ENCODE results near the gene PWWP2A. TPM values are rescaled to one million over a fixed set of nuclear protein-coding genes. Genes with fewer than 3 reads are reported as not detected.

The PWWP2A gene
- total RNA-seq, 4 donors from 2014 or later = 18.3 to 34.7 (median 28.8) TPM

DNA sequence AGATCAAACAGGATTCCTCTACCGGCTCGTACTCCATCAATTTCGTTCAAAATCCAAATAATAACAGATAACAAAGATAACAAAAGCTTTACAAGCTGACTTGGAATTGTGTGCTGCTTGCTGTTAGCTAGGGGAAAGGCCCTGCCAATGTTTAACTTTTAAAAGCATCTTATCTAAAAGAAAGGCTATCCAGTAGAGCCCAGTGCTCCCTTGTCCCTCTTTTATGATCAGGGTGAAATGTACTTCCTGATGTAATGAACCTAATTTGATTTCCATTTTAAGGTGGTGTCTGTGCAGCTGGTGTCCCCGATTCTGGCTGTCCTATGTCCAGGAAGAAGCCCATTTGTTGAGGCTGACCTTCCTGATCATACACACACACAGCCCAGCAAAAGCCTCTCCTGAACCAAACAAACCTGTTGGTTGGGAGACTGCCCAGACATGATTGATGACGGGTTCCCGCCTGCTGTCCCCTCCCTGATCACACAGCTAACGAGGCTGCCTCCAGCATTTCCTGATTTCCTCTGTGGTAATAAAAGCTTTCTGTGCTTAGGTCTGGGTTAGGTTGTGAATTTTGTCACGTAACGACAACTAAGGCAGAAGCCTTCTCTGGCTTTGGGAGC is 54.1 kb downstream of the PWWP2A start:
- 60 to 64% methylated on average over 2 to 6 of the region's 9 CpGs for WGBS, 2 donors (ENCODE audit: low coverage in 1 of 2)
- H3K27me3 ChIP-seq = no peaks in the 10 kb centered on the region
- H3K9me3 ChIP-seq = no peaks in the 10 kb centered on the region
- H3K4me3 ChIP-seq = no peak overlapping the region
- H3K27ac ChIP-seq = no peak overlapping the region
- H3K4me1 ChIP-seq = peaks cover 0 to 8% (median 0%) of the 10 kb centered on the region in 3 donors
- TF ChIP-seq POLR2AphosphoS5 (IDR thresholded peaks at IDR 0.05) (no peak), CTCF (IDR thresholded peaks at IDR 0.05) (no peak), POLR2A (IDR thresholded peaks at IDR 0.05) (no peak), EP300 (IDR thresholded peaks at IDR 0.05) (no peak)
- H3K36me3 ChIP-seq = peaks cover 0 to 88% of the 10 kb centered on the region in 2 donors
- no peak for ATAC-seq

DNA sequence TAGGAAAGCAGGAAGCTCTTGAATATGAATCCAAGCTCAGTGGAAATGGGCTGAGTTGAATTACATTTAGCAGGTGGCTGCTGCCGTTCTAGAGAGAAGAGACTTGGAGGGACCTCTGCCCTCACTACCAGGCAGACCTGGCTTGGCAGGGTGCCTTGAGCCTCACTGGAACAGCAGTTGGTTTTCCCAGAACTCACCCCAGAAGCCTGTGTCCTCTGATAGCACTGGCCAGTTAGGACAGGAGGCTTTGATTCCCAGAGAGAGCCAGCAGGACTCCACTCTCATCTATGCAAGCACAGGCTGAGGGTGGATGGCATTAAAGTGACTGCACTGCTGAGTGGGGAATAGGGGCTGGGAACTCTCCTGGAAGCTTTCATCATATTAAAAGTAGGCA is 54.8 kb downstream of the PWWP2A start:
- no peaks in the 10 kb centered on the region for H3K9me3 ChIP-seq
- H3K4me1 ChIP-seq = peaks cover 0 to 8% (median 0%) of the 10 kb centered on the region in 3 donors
- no peak overlapping the region for H3K4me3 ChIP-seq
- TF ChIP-seq CTCF (IDR thresholded peaks at IDR 0.05) = no peak
- no peak for TF ChIP-seq EP300 (IDR thresholded peaks at IDR 0.05)
- no peaks in the 10 kb centered on the region for H3K27me3 ChIP-seq
- peaks cover 0 to 93% of the 10 kb centered on the region in 2 donors for H3K36me3 ChIP-seq
- no peak overlapping the region for H3K27ac ChIP-seq
- 50% methylated on average over 1 of the region's 1 CpG; no CpG with 5 or more reads in 1 of the 2 donors for WGBS, 2 donors (ENCODE audit: low coverage in 1 of 2)
- no peak for ATAC-seq

GRCh38 chr5:160061770-160062169 is 57.5 kb downstream of the PWWP2A start:
- peaks cover 0 to 8% (median 0%) of the 10 kb centered on the region in 3 donors for H3K4me1 ChIP-seq
- 76 to 86% methylated on average over 2 of the region's 3 CpGs for WGBS, 2 donors (ENCODE audit: low coverage in 1 of 2)
- H3K9me3 ChIP-seq = no peaks in the 10 kb centered on the region
- no peak overlapping the region for H3K4me3 ChIP-seq
- TF ChIP-seq POLR2A (IDR thresholded peaks at IDR 0.05) (no peak), EP300 (IDR thresholded peaks at IDR 0.05) (no peak), CTCF (IDR thresholded peaks at IDR 0.05) (no peak), POLR2AphosphoS5 (IDR thresholded peaks at IDR 0.05) (no peak)
- no peaks in the 10 kb centered on the region for H3K27me3 ChIP-seq
- H3K27ac ChIP-seq = no peak overlapping the region
- peaks cover 0 to 97% of the 10 kb centered on the region in 2 donors for H3K36me3 ChIP-seq
- ATAC-seq = no peak

DNA sequence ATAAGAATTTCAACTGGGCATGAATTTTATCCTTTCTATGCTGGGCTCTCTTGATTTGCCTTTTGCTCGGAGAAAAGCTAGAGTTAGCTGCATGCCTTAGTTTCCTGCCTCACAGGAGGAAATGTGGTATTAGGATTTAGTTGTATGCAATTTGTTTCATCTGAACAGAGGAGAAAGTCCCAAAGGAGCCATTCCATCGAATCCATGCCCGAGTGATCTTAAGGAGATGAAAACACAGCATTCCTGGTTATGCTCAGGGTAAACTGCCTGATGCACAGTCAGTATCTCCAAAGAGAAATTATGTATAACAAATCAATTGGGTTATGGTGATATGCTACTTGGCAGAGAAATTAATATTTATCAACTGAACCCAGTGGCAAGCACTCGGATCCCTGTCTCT is 59.2 kb downstream of the PWWP2A start:
- Histone ChIP-seq H3K9me3 (no peaks in the 10 kb centered on the region), H3K36me3 (peaks cover 0 to 97% of the 10 kb centered on the region in 2 donors), H3K27me3 (no peaks in the 10 kb centered on the region), H3K4me3 (no peak overlapping the region), H3K27ac (no peak overlapping the region), H3K4me1 (peaks cover 0 to 8% (median 0%) of the 10 kb centered on the region in 3 donors)
- no peak for TF ChIP-seq CTCF (IDR thresholded peaks at IDR 0.05)
- no peak for TF ChIP-seq EP300 (IDR thresholded peaks at IDR 0.05)
- TF ChIP-seq POLR2AphosphoS5 (IDR thresholded peaks at IDR 0.05) = no peak
- TF ChIP-seq POLR2A (IDR thresholded peaks at IDR 0.05) = no peak
- WGBS, 2 donors (ENCODE audit: low coverage in 1 of 2) = 79 to 93% methylated on average over 4 of the region's 4 CpGs
- no peak for ATAC-seq

- ATAC-seq = no peak
- WGBS, 2 donors (ENCODE audit: low coverage in 1 of 2) = 72 to 93% methylated on average over 4 of the region's 4 CpGs
Measured at GRCh38 chr5:160057256-160057655, 62.0 kb downstream of the PWWP2A start.

More at GRCh38 chr5:160057256-160057655, 62.0 kb downstream of the PWWP2A start:
- TF ChIP-seq POLR2AphosphoS5 (IDR thresholded peaks at IDR 0.05) (no peak), POLR2A (IDR thresholded peaks at IDR 0.05) (no peak), EP300 (IDR thresholded peaks at IDR 0.05) (no peak), CTCF (IDR thresholded peaks at IDR 0.05) (no peak)
- Histone ChIP-seq H3K36me3 (peaks cover 0 to 100% of the 10 kb centered on the region in 2 donors), H3K27ac (no peak overlapping the region), H3K27me3 (no peaks in the 10 kb centered on the region), H3K4me3 (no peak overlapping the region), H3K4me1 (no peaks in the 10 kb centered on the region), H3K9me3 (no peaks in the 10 kb centered on the region)
